B cell (primary cell): ENCODE data around the gene CYP2S1. TPM values are rescaled to one million over a fixed set of nuclear protein-coding genes. Genes with fewer than 3 reads are reported as not detected.

ENCODE experiments used
- ATAC-seq: fragments of 200-7000 bp; cut with Tn5 transposase; one replicate; pipeline ENCODE4 v1.10.0; 2021; ENCODE audit warnings: low read depth, mild to moderate bottlenecking, moderate number of reproducible peaks, moderate library complexity
- CTCF ChIA-PET: fragments of 350-600 bp; sonication (Branson Sonifier 250); formaldehyde crosslinking; loops from one replicate; lab custom pipeline; 2021; ENCODE audit warnings: antibody characterized with exemption, inconsistent platforms; lab: Charles Lee
- POLR2A ChIA-PET: fragments of 350-600 bp; sonication (Branson Sonifier 250); formaldehyde crosslinking; loops from one replicate; lab custom pipeline; 2021; ENCODE audit warnings: antibody characterized with exemption; lab: Charles Lee
- DNase-seq: peaks from one replicate; pipeline ENCODE4 v3.0.0; 2013
- H2AFZ ChIP-seq: 2 replicates; pipeline ENCODE4 v1.6.1; 2012; ENCODE audit warnings: mild to moderate bottlenecking, low read depth, low read length; ENCODE audit not compliant: insufficient read depth, poor library complexity, severe bottlenecking
- H3K27ac ChIP-seq, 2 donors: 1 replicate in 1 of 2; 2 replicates in 1 of 2; pipeline ENCODE4 v1.5.1; 2012 to 2013; ENCODE audit warnings: low read length in 2 of 2, mild to moderate bottlenecking in 2 of 2, moderate library complexity in 1 of 2
- H3K27me3 ChIP-seq, 4 experiments: fragments of 200-600 bp in 1 of 4; sonication (generic) in 1 of 4; replicated peaks in 1 of 4; 1 replicate in 2 of 4; 2 replicates in 2 of 4; pipeline versions ENCODE4 v1.6.1 to v1.7.0; 2013 to 2016; ENCODE audit warnings: low read length in 3 of 4, mild to moderate bottlenecking in 2 of 4, mixed read lengths in 1 of 4, moderate library complexity in 1 of 4; ENCODE audit not compliant: insufficient read depth in 4 of 4, control insufficient read depth in 3 of 4; ENCODE audit errors: control extremely low read depth in 1 of 4
- H3K36me3 ChIP-seq, 2 experiments: replicated peaks in 1 of 2; 1 replicate in 1 of 2; 2 replicates in 1 of 2; pipeline versions ENCODE4 v1.6.1 to v1.7.1; 2013; ENCODE audit warnings: low read length in 1 of 2; ENCODE audit not compliant: insufficient read depth in 2 of 2, control insufficient read depth in 1 of 2; ENCODE audit errors: control extremely low read depth in 1 of 2, extremely low read depth in 1 of 2
- H3K4me1 ChIP-seq, 2 donors: fragments of 200-600 bp in 1 of 2; sonication (generic) in 1 of 2; 1 replicate in 1 of 2; 2 replicates in 1 of 2; pipeline versions ENCODE4 v1.5.1 to v1.6.1; 2013 to 2017; ENCODE audit warnings: low read length in 2 of 2; ENCODE audit not compliant: control insufficient read depth in 2 of 2, insufficient read depth in 2 of 2
- H3K4me2 ChIP-seq: replicated peaks from 2 replicates; pipeline ENCODE3; 2012; ENCODE audit warnings: mild to moderate bottlenecking, low read depth, low read length; ENCODE audit not compliant: poor library complexity, severe bottlenecking
- H3K4me3 ChIP-seq, 5 experiments: fragments of 200-600 bp in 1 of 5; sonication (generic) in 1 of 5; 1 replicate in 3 of 5; 2 replicates in 2 of 5; pipeline versions ENCODE4 v1.5.1 to v1.7.0; 2011 to 2016; ENCODE audit warnings: low read length in 4 of 5, mild to moderate bottlenecking in 4 of 5, low read depth in 2 of 5, control low read depth in 1 of 5, moderate library complexity in 1 of 5; ENCODE audit not compliant: insufficient read depth in 1 of 5; ENCODE audit errors: control extremely low read depth in 1 of 5, extremely low read depth in 1 of 5
- H3K79me2 ChIP-seq: fragments of 200-600 bp; sonication (generic); one replicate; pipeline ENCODE4 v1.6.0; 2016; ENCODE audit warnings: low read length; ENCODE audit not compliant: control insufficient read depth, insufficient read depth
- H3K9ac ChIP-seq: fragments of 200-600 bp; sonication (generic); 2 replicates; pipeline ENCODE4 v1.6.1; 2017; ENCODE audit warnings: mild to moderate bottlenecking, low read length, moderate library complexity
- H3K9me3 ChIP-seq, 3 donors: one replicate each; pipeline versions ENCODE4 v1.6.1 to v1.7.1; 2013; ENCODE audit warnings: low read length in 2 of 3; ENCODE audit not compliant: control insufficient read depth in 2 of 3, insufficient read depth in 1 of 3; ENCODE audit errors: control extremely low read depth in 1 of 3
- H4K20me1 ChIP-seq: 2 replicates; pipeline ENCODE4 v1.6.0; 2012; ENCODE audit warnings: mild to moderate bottlenecking, low read length; ENCODE audit not compliant: insufficient read depth, control insufficient read depth, poor library complexity, severe bottlenecking
- H3K27ac Mint-ChIP-seq: one replicate; pipeline ENCODE4 v1.8.0; 2021; ENCODE audit warnings: mixed read lengths
- H3K27me3 Mint-ChIP-seq: one replicate; pipeline ENCODE4 v1.8.0; 2021; ENCODE audit warnings: mixed read lengths
- H3K4me1 Mint-ChIP-seq: one replicate; pipeline ENCODE4 v1.8.0; 2021; ENCODE audit warnings: mixed read lengths
- H3K4me3 Mint-ChIP-seq: one replicate; pipeline ENCODE4 v1.8.0; 2021; ENCODE audit warnings: mixed read lengths
- H3K9me3 Mint-ChIP-seq: one replicate; pipeline ENCODE4 v1.8.0; 2022; ENCODE audit warnings: mixed read lengths; ENCODE audit not compliant: insufficient read depth
- CTCF ChIP-seq: fragments of 200-600 bp; IDR thresholded peaks from one replicate; pipeline ENCODE4 v1.8.0; 2022; ENCODE audit warnings: antibody characterized with exemption, mild to moderate bottlenecking
- EZH2 ChIP-seq: IDR thresholded peaks from 2 replicates; pipeline ENCODE4 v1.6.1; 2012; ENCODE audit warnings: borderline replicate concordance, low read depth, mild to moderate bottlenecking, moderate library complexity, low read length; ENCODE audit not compliant: insufficient read depth, poor library complexity, severe bottlenecking
- WGBS: methylation state at CpG from one replicate; pipeline ENCODE4 v1.1.5; 2013; ENCODE audit warnings: missing lambda C conversion rate; ENCODE audit not compliant: insufficient coverage; 5-methylcytosine and 5-hydroxymethylcytosine counted together
- intact Hi-C: fragments of 100-400 bp; cut with micrococcal nuclease; formaldehyde crosslinking; loops from one replicate; pipeline ENCODE4 v1.10.0; 2022
- polyA plus RNA-seq: library from polyadenylated mRNA; depleted of rRNA; stranded (reverse); fragments of >200 nt; gene quantifications from 2 replicates; pipeline ENCODE4 v1.2.3, GENCODE V29; 2012
- total RNA-seq, 2 donors: library from RNA; stranded (reverse); fragments of 120-200 nt in 1 of 2; gene quantifications; 1 replicate in 1 of 2; 2 replicates in 1 of 2; pipeline versions ENCODE4 v1.2.3 to v1.2.4, GENCODE V29; 2013 to 2022

Gene CYP2S1
- total and polyA plus RNA-seq, 2 donors (not counting 1 experiment from before 2014, with no cell fraction given): 0.09 TPM; not detected in 1

- Histone ChIP-seq H3K4me1 (peaks cover 0 to 8% of the 10 kb centered on the region in 2 donors), H3K4me3 (no peak overlapping the region), H3K79me2 (no peaks in the 10 kb centered on the region), H4K20me1 (no peaks in the 10 kb centered on the region), H3K9ac (no peak overlapping the region), H3K9me3 (no peaks in the 10 kb centered on the region), H2AFZ (no peak overlapping the region), H3K36me3 (no peaks in the 10 kb centered on the region), H3K27me3 (peaks cover 0 to 44% (median 17%) of the 10 kb centered on the region in 4 experiments), H3K27ac (no peak overlapping the region), H3K4me2 (no peak overlapping the region)
- ChIA-PET POLR2A (no interaction called here), CTCF (interaction anchor here (0.6 kb wide), 1 partner anchor 288 kb away, joined by 3 read pairs; no protein-coding TSS in a partner anchor)
- Mint-ChIP-seq H3K9me3 (no peaks in the 10 kb centered on the region), H3K27ac (no peak overlapping the region), H3K4me1 (peaks cover 5% of the 10 kb centered on the region), H3K4me3 (no peak overlapping the region), H3K27me3 (peaks cover 48% of the 10 kb centered on the region)
- DNase-seq (no peak), ATAC-seq (no peak)
- intact Hi-C loops: no loop called here
- 17% methylated on average over 6 of the region's 6 CpGs for WGBS
- TF ChIP-seq EZH2 (no peak), CTCF (no peak)
Observed at GRCh38 chr19:41194157-41194552, 1.1 kb downstream of the CYP2S1 start.

DNA sequence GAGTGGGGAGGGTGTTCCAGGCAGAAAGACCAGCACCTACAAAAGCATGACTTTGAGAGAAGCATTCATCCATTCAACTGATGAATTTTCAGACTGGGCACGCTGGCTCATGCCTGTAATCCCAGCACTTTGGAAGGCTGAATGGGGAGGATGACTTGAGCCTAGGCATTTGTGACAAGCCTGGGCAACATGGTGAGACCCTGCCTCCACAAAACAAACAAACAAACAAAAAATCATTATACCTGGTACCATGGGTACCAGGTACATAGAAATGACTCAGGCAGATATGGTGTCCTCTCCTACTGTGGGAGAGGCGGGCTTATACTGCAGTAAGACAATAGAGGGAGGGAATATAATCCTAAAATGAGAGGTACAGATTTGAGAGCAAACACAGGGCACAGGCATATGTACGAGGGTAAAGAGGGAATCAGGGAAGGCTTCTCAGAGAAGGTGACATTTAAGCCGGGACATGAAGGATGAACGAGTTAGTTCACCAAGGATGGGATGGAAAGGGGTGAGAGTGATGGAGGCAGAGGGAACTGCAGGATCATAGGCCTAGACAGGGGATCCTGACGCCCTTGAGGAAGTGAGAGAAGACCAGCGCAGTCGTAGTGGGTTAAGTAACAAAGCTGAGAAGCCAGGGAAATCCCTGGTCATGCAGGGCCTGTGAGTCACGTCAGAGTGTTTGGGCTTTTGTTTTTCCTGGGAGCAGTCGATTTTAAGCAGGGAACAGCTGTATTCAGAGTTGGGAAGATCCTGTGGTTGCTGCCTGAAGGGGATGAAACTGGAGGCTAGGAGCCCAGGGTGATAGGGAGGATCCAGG, 2.9 kb downstream of the CYP2S1 start:
- no peak overlapping the region for H2AFZ ChIP-seq
- Mint-ChIP-seq H3K9me3 (no peaks in the 10 kb centered on the region), H3K4me3 (no peak overlapping the region), H3K4me1 (peaks cover 5% of the 10 kb centered on the region), H3K27ac (no peak overlapping the region), H3K27me3 (peaks cover 37% of the 10 kb centered on the region)
- no peak overlapping the region for H3K27ac ChIP-seq
- H3K79me2 ChIP-seq: no peaks in the 10 kb centered on the region
- H3K36me3 ChIP-seq: no peaks in the 10 kb centered on the region
- peaks cover 0 to 8% of the 10 kb centered on the region in 2 donors for H3K4me1 ChIP-seq
- H3K27me3 ChIP-seq: peaks cover 0 to 39% (median 14%) of the 10 kb centered on the region in 4 experiments
- ChIA-PET CTCF (no interaction called here), POLR2A (no interaction called here)
- ATAC-seq (no peak), DNase-seq (no peak)
- TF ChIP-seq EZH2 (no peak), CTCF (no peak)
- intact Hi-C loops: no loop called here
- H3K9me3 ChIP-seq: no peaks in the 10 kb centered on the region
- 73% methylated on average over 9 of the region's 10 CpGs for WGBS
- no peak overlapping the region for H3K4me3 ChIP-seq
- H3K4me2 ChIP-seq: no peak overlapping the region
- H3K9ac ChIP-seq: no peak overlapping the region
- H4K20me1 ChIP-seq: no peaks in the 10 kb centered on the region
